Inflammatory macrophage treated with lipopolysaccharide for 1 hour (primary cell): ENCODE measurements around the gene CRKL.

Experiments
- DNase-seq, 2 donors: peaks; one replicate each; pipeline ENCODE4 v3.0.0-alpha.2; 2020 to 2022

The CRKL gene

GRCh38 chr22:20983081-20983771 is 66.0 kb downstream of the CRKL start:
- no peak for DNase-seq

GRCh38 chr22:20985720-20986119 is 68.5 kb downstream of the CRKL start:
- no peak for DNase-seq

- no peak for DNase-seq
Measured at GRCh38 chr22:20986365-20986764, 69.2 kb downstream of the CRKL start.

GRCh38 chr22:20987375-20987774 is 70.2 kb downstream of the CRKL start:
- DNase-seq, result no peak

- no peak for DNase-seq
Measured at GRCh38 chr22:20988573-20989322, 71.5 kb downstream of the CRKL start.

- no peak for DNase-seq
Measured at GRCh38 chr22:20989323-20990138, 72.3 kb downstream of the CRKL start.

- no peak for DNase-seq
Measured at GRCh38 chr22:20990184-20991180, 73.3 kb downstream of the CRKL start.

- no peak for DNase-seq
Measured at GRCh38 chr22:20991252-20992055, 74.2 kb downstream of the CRKL start.

GRCh38 chr22:20992056-20992442 is 74.8 kb downstream of the CRKL start:
- DNase-seq, result no peak

GRCh38 chr22:20992456-20993303 is 75.5 kb downstream of the CRKL start:
- no peak for DNase-seq

- no peak for DNase-seq
Measured at GRCh38 chr22:20993304-20994127, 76.3 kb downstream of the CRKL start.

- no peak for DNase-seq
Measured at GRCh38 chr22:20994128-20994901, 77.1 kb downstream of the CRKL start.

- DNase-seq, result no peak
Measured at GRCh38 chr22:20994902-20995241, 77.7 kb downstream of the CRKL start.

- no peak for DNase-seq
Measured at GRCh38 chr22:20995329-20996030, 78.3 kb downstream of the CRKL start.

GRCh38 chr22:20996031-20996410 is 78.8 kb downstream of the CRKL start:
- no peak for DNase-seq

GRCh38 chr22:20996598-20997535 is 79.7 kb downstream of the CRKL start:
- no peak for DNase-seq
